Neutrophil (primary cell): ENCODE data around the gene GBGT1.
"Not testable (repeated sequence)": the region's sequence is repeated elsewhere in the genome, so short reads cannot be mapped to it uniquely, and the experiment has no call there.

Experiments
- H3K27ac ChIP-seq: fragments of 200-600 bp; sonication (generic); 2 replicates; pipeline ENCODE4 v1.5.1; 2016; ENCODE audit warnings: mild to moderate bottlenecking, moderate library complexity
- H3K27me3 ChIP-seq: fragments of 200-600 bp; sonication (generic); 2 replicates; pipeline ENCODE4 v1.6.0; 2016; ENCODE audit warnings: mild to moderate bottlenecking
- H3K36me3 ChIP-seq: fragments of 200-600 bp; sonication (generic); 2 replicates; pipeline ENCODE4 v1.5.1; 2017
- H3K4me1 ChIP-seq, 2 experiments: fragments of 200-600 bp in 1 of 2; sonication (generic) in 1 of 2; 1 replicate in 1 of 2; 2 replicates in 1 of 2; pipeline versions ENCODE4 v1.5.1 to v1.6.1; 2013 to 2016; ENCODE audit warnings: low read depth in 1 of 2, low read length in 1 of 2, mild to moderate bottlenecking in 1 of 2, moderate library complexity in 1 of 2; ENCODE audit not compliant: control insufficient read depth in 1 of 2, insufficient read depth in 1 of 2
- H3K4me3 ChIP-seq, 2 experiments: fragments of 200-600 bp in 1 of 2; sonication (generic) in 1 of 2; 1 replicate in 1 of 2; 2 replicates in 1 of 2; pipeline ENCODE4 v1.5.1; 2013 to 2016; ENCODE audit warnings: low read depth in 1 of 2, low read length in 1 of 2, mild to moderate bottlenecking in 1 of 2, moderate library complexity in 1 of 2
- H3K9me3 ChIP-seq: fragments of 200-600 bp; sonication (generic); 2 replicates; pipeline ENCODE4 v1.5.1; 2016
- TF ChIP-seq, protein P1 (sequence below): fragments of 200-600 bp; sonication (generic); IDR thresholded peaks from 2 replicates; pipeline ENCODE4 v1.5.1; 2016; ENCODE audit warnings: antibody characterized with exemption

The GBGT1 gene

DNA sequence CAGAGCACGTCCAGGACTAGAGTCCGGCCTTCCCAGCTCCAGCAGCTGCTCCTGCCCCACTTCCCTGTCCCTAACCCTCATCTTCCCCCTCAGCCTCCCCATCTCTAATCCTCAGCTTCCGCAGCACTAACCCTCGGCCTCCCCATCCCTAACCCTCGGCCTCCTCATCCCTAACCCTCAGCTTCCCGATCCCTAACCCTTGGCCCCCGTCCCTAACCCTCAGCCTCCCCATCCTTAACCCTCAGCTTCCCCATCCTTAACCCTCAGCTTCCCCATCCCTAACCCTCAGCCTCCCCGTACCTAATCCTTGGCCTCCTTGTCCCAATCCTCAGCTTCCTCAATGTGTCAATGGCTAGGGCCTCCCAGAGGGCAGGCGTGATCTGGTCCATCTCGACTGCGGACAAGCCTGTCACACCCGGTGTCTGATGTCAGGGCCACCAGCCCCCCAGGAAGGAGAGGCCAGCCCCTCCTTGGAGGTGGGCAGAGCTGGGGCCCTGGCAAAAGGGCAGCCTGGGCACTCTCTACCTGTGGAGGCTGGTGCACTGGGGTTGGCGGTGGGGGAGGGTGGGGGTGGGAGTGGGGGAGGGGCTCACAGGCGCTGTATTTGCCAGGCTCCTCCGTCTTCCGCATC lies 43.9 kb upstream of the GBGT1 start:
- Histone ChIP-seq H3K4me3 (no peak overlapping the region), H3K4me1 (no peaks in the 10 kb centered on the region), H3K27ac (no peak overlapping the region), H3K9me3 (no peaks in the 10 kb centered on the region), H3K36me3 (no peaks in the 10 kb centered on the region), H3K27me3 (peaks cover 11% of the 10 kb centered on the region)
- TF ChIP-seq, protein P1, sequence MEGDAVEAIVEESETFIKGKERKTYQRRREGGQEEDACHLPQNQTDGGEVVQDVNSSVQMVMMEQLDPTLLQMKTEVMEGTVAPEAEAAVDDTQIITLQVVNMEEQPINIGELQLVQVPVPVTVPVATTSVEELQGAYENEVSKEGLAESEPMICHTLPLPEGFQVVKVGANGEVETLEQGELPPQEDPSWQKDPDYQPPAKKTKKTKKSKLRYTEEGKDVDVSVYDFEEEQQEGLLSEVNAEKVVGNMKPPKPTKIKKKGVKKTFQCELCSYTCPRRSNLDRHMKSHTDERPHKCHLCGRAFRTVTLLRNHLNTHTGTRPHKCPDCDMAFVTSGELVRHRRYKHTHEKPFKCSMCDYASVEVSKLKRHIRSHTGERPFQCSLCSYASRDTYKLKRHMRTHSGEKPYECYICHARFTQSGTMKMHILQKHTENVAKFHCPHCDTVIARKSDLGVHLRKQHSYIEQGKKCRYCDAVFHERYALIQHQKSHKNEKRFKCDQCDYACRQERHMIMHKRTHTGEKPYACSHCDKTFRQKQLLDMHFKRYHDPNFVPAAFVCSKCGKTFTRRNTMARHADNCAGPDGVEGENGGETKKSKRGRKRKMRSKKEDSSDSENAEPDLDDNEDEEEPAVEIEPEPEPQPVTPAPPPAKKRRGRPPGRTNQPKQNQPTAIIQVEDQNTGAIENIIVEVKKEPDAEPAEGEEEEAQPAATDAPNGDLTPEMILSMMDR: no peak

DNA sequence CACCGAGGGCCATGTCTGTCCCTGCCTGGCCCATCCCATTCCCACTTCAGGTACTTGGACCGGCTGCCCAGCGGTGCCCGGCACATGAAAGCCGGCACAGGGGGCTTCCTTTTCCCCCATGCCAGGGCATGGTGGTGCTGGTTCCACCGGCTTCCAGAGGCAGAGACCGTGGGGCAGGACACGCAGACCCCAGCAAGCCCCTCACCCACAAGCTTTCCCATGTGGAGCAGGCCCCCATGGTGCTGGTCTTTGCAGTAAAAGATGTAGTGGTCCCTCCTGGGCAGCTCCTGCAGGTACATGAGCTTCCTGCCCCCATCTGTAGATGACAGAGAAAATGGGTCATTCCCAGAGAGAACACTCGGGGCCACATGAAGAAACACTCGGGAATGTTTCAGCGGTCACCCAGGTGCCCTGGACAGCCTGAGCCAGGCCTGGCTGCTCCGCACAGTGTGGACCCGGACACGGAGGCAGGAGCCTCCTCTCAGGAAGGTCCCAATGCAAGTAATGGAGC lies 43.4 kb upstream of the GBGT1 start:
- H3K4me1 ChIP-seq: no peaks in the 10 kb centered on the region
- no peaks in the 10 kb centered on the region for H3K36me3 ChIP-seq
- H3K9me3 ChIP-seq: no peaks in the 10 kb centered on the region
- no peak overlapping the region for H3K27ac ChIP-seq
- no peak overlapping the region for H3K4me3 ChIP-seq
- TF ChIP-seq, protein P1: no peak
- H3K27me3 ChIP-seq: peaks cover 8% of the 10 kb centered on the region

DNA sequence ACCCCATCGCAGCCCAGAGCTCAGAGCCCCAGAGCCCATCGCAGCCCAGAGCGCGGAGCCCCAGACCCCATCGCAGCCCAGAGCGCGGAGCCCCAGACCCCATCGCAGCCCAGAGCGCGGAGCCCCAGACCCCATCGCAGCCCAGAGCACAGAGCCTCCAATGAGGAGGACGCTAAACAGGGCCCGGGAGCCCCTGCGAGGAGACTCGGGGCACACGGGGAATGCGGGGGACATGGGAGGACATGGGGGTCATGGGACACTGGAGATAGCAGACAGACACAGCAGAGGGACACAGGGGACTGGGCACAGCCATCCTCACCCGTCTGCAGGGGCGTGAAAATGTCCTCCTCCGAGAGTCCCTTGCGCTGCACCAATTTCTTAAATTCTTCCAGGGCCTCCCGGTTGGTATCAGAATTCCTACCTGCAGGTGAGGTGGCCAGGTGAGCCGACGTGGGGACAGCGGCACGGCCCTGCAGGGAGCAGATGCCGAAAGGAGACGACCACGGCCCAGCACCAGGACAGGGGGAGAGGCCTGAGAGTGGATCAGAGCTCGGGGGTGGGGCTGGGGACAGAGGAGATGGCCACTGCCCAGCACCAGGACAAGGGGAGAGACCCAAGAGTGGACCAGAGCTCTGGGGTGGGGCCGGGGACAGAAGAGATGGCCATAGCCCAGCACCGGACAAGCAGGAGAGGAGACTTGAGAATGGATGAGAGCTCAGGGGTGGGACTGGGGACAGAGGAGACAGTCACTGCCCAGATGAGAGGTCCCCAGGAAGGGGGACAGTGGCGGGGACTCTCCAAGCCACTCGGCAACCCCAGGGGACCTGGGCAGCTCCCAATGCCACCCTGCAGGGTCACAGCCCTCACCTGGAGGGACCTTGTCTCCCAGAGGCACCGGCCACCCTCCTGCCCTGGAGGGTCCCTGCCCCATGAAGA lies 42.5 kb upstream of the GBGT1 start:
- Histone ChIP-seq H3K36me3 (no peaks in the 10 kb centered on the region), H3K4me1 (no peaks in the 10 kb centered on the region), H3K4me3 (no peak overlapping the region), H3K9me3 (no peaks in the 10 kb centered on the region), H3K27ac (no peak overlapping the region), H3K27me3 (peaks cover 11% of the 10 kb centered on the region)
- TF ChIP-seq, protein P1: no peak

DNA sequence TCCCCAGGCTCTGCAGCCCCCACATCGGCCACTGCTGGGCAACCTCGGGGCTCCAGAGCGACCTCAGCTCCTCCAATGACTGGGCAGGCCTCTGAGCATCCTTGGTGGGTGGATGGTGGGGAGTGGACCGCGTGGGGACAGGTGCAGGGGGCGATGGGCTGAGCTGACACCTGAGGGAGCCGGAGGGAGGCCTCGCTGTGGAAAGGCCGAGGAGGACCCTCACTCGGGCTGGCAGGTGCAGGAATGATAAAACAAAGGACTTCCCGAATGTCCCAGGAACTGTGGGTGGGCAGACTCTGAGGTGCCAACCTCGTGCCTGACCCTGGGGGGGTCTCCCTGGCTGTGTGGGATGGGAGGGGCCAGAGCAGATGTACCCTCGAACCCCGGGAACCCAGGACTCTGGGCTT lies 41.8 kb upstream of the GBGT1 start:
- H3K27me3 ChIP-seq: peaks cover 11% of the 10 kb centered on the region
- H3K4me3 ChIP-seq, H3K9me3 ChIP-seq, H3K36me3 ChIP-seq, H3K27ac ChIP-seq, H3K4me1 ChIP-seq: not testable (repeated sequence)

DNA sequence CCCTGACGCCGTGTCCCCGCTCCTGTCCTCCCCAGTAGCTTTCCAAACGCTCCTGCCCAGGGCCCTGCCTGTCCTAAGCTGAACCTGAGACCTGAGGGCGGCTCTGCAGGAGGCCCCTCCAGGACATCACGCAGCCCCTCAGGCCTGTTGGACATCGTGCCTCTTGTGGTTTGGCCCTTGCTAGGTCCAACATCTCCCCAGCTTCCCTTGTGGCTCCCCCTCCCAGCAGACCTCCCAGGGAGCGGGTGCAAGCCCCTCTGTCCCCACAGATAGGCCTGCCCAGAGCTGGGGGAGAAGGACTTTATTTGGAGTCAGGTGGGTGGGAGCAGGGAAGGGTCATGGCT lies 41.3 kb upstream of the GBGT1 start:
- peaks cover 16% of the 10 kb centered on the region for H3K27me3 ChIP-seq
- no peaks in the 10 kb centered on the region for H3K36me3 ChIP-seq
- no peaks in the 10 kb centered on the region for H3K4me1 ChIP-seq
- no peak overlapping the region for H3K4me3 ChIP-seq
- H3K9me3 ChIP-seq: no peaks in the 10 kb centered on the region
- TF ChIP-seq, protein P1: no peak
- no peak overlapping the region for H3K27ac ChIP-seq
